Neural progenitor cell (in vitro differentiated cells): ENCODE measurements around the gene ZFP28.

Experiments used
- EZH2phosphoT487 ChIP-seq: fragments of 200-600 bp; sonication (generic); IDR thresholded peaks from 2 replicates; pipeline ENCODE4 v1.6.1; 2017; ENCODE audit warnings: antibody characterized with exemption
- TF ChIP-seq, protein P1 (sequence below): fragments of 200-600 bp; sonication (generic); IDR thresholded peaks from 2 replicates; pipeline ENCODE4 v1.5.1; 2017; ENCODE audit warnings: antibody characterized with exemption, mild to moderate bottlenecking

DNA sequence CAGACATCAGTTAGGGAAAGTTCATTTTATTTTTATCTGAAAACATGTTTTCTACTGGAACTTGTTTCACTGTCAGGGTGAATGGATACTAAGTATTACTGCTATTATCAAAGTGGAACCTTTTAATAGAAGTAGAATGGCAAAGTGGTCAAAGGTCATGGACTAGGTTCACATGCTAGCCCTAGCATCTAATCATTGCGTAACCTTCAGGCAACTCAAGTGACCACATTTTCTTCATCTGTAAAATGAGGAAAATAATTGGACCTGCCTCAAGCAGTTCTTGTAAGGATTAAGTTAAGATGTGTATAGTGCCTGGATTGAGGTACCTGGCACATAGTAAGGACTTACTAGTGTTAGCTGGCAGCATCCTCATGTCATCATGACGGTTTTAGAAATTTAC, 5.0 kb downstream of the ZFP28 start:
- no peak for TF ChIP-seq EZH2phosphoT487
- TF ChIP-seq, protein P1, sequence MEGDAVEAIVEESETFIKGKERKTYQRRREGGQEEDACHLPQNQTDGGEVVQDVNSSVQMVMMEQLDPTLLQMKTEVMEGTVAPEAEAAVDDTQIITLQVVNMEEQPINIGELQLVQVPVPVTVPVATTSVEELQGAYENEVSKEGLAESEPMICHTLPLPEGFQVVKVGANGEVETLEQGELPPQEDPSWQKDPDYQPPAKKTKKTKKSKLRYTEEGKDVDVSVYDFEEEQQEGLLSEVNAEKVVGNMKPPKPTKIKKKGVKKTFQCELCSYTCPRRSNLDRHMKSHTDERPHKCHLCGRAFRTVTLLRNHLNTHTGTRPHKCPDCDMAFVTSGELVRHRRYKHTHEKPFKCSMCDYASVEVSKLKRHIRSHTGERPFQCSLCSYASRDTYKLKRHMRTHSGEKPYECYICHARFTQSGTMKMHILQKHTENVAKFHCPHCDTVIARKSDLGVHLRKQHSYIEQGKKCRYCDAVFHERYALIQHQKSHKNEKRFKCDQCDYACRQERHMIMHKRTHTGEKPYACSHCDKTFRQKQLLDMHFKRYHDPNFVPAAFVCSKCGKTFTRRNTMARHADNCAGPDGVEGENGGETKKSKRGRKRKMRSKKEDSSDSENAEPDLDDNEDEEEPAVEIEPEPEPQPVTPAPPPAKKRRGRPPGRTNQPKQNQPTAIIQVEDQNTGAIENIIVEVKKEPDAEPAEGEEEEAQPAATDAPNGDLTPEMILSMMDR = no peak
